Measurements from ENCODE around the gene ATP8B1.

ATP8B1 gene

DNA sequence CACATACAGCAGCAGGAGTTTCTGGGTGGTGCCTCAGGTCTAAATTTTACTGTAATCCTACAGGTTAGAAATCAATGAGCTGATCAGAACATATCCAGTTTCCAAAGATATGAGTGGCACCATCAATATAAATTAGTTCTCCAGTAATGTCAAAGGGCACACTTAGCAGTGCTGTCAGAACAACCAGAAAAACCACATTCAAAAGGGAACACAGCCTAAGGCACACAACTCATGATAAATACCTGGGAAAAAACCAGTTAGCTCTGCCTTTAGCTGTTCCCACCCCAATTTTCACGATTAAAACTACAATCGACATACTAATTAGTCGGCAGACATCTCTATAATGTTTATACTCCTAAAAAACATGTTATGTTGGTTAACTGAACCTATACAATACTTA is 31.5 kb downstream of the ATP8B1 start:
- no peak overlapping the region for H3K27ac Mint-ChIP-seq

DNA sequence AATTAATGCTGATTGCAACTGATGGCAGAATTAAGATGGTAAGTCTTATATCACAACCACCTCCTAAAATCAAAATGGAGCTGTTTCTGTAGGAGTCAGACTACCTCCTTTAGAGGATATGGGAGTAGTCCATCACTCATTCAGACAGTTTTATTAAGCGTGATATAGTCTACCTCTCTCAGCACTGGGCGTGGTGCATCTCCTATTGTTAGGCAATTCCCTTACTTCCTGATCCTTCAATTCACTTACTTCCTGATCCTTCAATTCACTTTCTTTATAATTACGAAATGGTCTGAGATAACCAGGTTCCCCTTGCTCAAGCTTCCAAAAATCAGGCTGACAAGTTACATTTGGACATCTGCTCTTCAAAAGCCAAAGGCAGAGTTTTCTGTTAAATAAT is 31.9 kb downstream of the ATP8B1 start:
- no peak overlapping the region for H3K27ac Mint-ChIP-seq
- no peaks in the 10 kb centered on the region for H3K9me3 Mint-ChIP-seq (ENCODE audit: low read depth)
- no peaks in the 10 kb centered on the region for H3K36me3 Mint-ChIP-seq
- H3K27me3 Mint-ChIP-seq, result no peaks in the 10 kb centered on the region
- H3K4me3 Mint-ChIP-seq, result no peak overlapping the region
- peaks cover 11% of the 10 kb centered on the region for H3K4me1 Mint-ChIP-seq (ENCODE audit: low read depth)

More for the DNA sequence above, 31.5 kb downstream of the ATP8B1 start:
- Mint-ChIP-seq H3K4me3 (no peak overlapping the region), H3K9me3 (ENCODE audit: low read depth) (no peaks in the 10 kb centered on the region), H3K36me3 (no peaks in the 10 kb centered on the region), H3K27me3 (no peaks in the 10 kb centered on the region), H3K4me1 (ENCODE audit: low read depth) (peaks cover 15% of the 10 kb centered on the region)

DNA sequence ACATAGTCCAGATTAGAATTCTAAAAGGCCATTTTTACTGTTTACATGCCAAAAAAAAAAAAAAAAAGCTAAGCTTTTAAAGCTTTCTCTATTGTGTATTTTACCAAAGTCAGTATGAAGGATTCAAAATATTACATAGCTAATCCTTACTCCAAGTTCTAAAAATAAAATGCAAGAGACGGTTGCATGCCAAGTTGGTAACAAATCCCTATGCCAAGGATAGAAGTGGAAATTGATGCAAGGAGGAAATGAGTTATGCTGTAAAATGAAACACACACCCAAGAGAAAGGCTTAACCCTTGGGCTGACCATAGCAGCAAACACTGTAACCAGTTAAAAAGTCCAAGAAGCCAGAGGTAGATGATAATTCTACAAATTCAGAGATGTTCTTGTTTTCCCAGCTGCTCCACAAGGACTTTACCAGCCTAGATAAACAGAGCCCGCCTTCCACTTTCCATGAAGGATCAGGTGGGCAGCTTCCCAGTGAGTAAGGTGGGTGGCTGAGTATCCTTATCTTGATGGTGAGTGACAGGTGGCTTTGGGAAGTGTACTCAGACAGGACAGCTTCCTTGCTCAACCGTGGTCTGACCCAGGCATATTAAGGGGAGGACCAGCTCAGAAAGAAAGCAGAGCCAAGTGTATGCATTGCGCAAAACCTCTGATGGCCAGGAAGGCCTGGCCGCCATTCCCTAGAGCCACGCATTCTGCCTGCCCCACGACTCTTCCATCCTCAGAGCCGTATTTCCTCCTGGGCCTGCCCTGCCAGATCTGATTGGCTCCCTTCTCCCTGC is 34.4 kb downstream of the ATP8B1 start:
- no peak overlapping the region for H3K4me3 Mint-ChIP-seq
- peaks cover 4% of the 10 kb centered on the region for H3K36me3 Mint-ChIP-seq
- no peaks in the 10 kb centered on the region for H3K9me3 Mint-ChIP-seq (ENCODE audit: low read depth)
- no peaks in the 10 kb centered on the region for H3K27me3 Mint-ChIP-seq
- H3K4me1 Mint-ChIP-seq (ENCODE audit: low read depth), result no peaks in the 10 kb centered on the region
- H3K27ac Mint-ChIP-seq, result no peak overlapping the region

DNA sequence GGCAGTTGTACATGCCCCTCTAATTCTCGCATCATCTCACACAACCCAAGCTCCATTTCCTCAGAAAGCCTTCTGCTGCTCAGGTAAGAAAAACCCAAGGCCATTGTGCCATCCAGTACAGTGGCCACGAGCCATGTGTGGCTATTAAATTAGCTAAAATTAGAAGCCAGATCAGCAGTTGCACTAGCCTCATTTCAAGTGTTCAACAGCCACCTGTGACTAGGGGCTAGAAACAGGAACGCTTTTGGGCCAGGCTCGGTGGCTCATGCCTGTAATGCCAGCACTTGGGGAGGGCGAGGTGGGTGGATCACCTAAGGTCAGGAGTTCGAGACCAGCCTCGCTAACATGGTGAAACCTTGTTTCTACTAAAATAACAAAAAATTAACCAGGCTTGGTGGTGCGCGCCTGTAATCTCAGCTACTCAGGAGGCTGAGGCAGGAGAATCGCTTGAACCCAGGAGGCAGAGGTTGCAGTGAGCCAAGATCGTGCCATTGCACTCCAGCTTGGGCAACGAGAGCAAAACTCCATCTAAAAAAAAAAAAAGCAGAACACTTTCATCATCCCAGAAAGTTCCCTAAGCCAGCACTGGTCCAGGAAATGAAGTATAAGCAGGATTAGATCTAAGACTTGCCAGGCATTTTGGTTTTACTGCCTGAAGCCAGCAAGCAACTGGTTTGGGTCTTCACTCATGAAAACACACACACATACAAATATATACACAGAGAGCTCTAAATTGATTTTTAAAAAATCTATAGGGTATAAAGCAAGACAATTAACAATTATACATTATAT is 35.7 kb downstream of the ATP8B1 start:
- no peak overlapping the region for H3K27ac Mint-ChIP-seq
- no peaks in the 10 kb centered on the region for H3K27me3 Mint-ChIP-seq
- H3K9me3 Mint-ChIP-seq (ENCODE audit: low read depth), result no peaks in the 10 kb centered on the region
- no peaks in the 10 kb centered on the region for H3K4me1 Mint-ChIP-seq (ENCODE audit: low read depth)
- H3K36me3 Mint-ChIP-seq, result peaks cover 4% of the 10 kb centered on the region
- no peak overlapping the region for H3K4me3 Mint-ChIP-seq

DNA sequence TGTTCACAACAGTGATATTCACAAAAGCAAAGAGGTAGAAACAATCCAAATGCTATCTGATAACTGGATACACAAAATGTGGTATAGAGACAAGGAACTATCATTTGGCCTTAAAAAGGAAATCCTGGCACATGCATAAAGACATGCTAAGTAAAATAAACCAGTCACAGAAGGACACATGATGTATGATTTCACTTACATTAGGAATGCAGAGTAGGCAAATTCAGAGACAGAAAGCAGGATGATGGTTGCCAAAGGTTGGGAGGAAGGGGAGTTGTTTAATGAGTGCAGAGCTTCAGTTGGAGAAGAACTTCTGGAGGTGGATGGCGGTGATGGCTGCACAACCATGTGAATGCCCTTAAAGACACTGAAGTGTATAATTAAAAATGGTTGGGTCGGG is 38.1 kb downstream of the ATP8B1 start:
- Mint-ChIP-seq H3K4me1 (ENCODE audit: low read depth) (no peaks in the 10 kb centered on the region), H3K36me3 (peaks cover 5% of the 10 kb centered on the region), H3K27ac (no peak overlapping the region), H3K4me3 (no peak overlapping the region), H3K9me3 (ENCODE audit: low read depth) (no peaks in the 10 kb centered on the region), H3K27me3 (no peaks in the 10 kb centered on the region)

DNA sequence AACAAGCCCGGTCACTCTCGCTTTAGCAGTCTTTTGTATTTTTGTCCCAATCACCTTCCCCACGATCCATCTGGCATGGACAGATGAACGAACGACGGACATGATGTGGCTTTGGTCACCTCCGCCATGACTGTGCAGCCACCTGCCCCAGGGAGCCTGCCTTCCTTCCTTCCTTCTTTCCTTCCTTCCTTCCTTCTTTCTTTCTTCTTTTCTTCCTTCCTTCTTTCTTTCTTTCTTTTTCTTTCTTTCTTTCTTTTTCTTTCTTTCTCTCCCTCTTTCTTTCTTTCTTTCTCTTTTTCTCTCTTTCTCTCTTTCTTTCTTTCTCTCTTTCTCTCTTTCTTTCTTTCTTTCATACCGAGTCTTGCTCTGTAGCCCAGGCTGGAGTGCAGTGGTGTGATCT is 39.0 kb downstream of the ATP8B1 start:
- Mint-ChIP-seq H3K36me3 (peaks cover 5% of the 10 kb centered on the region), H3K4me3 (no peak overlapping the region), H3K4me1 (ENCODE audit: low read depth) (no peaks in the 10 kb centered on the region), H3K27me3 (no peaks in the 10 kb centered on the region), H3K27ac (no peak overlapping the region), H3K9me3 (ENCODE audit: low read depth) (no peaks in the 10 kb centered on the region)

DNA sequence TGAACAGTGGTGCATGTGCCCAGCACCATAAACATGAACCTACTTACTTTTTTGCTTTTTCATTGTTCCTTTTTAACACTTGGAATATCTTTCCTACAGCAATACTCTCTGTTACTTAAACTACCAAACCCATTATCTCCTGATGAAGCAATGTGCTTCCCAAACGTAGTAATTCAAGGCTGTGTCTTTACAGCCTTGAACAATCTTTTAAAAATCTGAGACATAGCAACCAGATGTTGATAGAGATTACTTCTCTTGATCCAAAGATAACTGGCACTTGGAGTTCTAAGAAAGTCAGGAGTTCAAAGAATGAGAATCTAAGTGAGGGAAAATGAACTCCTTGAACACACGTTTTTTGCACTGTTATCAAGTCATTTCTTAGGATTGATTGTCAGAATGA is 40.4 kb downstream of the ATP8B1 start:
- Mint-ChIP-seq H3K27me3 (no peaks in the 10 kb centered on the region), H3K27ac (no peak overlapping the region), H3K9me3 (ENCODE audit: low read depth) (no peaks in the 10 kb centered on the region), H3K36me3 (peaks cover 5% of the 10 kb centered on the region), H3K4me1 (ENCODE audit: low read depth) (no peaks in the 10 kb centered on the region), H3K4me3 (no peak overlapping the region)

DNA sequence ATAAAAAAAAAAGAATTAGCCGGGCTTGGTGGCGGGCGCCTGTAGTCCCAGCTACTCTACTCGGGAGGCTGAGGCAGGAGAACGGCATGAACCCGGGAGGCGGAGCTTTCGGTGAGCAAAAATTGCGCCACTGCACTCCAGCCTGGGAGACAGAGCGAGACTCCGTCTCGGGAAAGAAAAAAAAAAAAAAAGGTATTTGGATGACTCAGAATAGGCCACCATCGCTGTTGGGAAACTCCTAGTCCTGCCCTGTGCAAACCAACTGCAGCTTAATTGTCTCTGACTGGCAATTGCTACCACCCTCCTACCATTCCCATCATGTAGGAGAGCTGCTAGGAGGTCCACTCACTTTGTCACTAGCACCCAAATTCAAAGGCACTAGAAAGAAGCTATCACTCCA is 43.5 kb downstream of the ATP8B1 start:
- Mint-ChIP-seq H3K9me3 (ENCODE audit: low read depth) (no peaks in the 10 kb centered on the region), H3K27ac (no peak overlapping the region), H3K4me1 (ENCODE audit: low read depth) (no peaks in the 10 kb centered on the region), H3K27me3 (no peaks in the 10 kb centered on the region), H3K4me3 (no peak overlapping the region), H3K36me3 (peaks cover 5% of the 10 kb centered on the region)

DNA sequence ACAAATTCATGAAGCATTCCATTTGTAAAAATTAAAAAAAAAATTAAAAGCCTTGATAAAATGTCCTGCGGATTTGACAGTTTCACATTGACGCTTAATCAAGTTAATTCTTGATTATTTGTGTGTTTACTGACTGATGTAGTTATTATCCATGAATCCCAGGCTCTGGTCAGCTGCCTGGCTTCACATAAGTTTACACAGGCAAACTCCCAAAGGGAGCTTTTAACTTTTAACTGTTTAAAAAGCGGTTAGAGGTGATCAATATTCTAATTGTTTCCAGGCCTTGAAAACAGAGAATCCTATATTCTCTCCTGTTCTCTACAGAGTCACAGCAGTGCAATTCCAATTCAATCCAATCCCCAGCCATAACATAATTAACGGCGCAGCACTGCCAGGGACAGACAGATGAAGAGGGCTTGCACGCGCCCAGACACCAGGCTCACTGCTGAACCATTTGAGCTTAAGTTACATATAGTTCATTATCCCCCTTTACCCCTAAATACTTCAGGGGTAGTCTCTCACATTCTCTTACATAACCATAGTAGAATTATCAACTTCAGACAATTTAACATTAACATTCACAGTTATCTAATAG is 47.5 kb downstream of the ATP8B1 start:
- Mint-ChIP-seq H3K9me3 (ENCODE audit: low read depth) (no peaks in the 10 kb centered on the region), H3K27me3 (no peaks in the 10 kb centered on the region), H3K36me3 (peaks cover 5% of the 10 kb centered on the region), H3K4me3 (no peak overlapping the region), H3K4me1 (ENCODE audit: low read depth) (peaks cover 3% of the 10 kb centered on the region), H3K27ac (no peak overlapping the region)

DNA sequence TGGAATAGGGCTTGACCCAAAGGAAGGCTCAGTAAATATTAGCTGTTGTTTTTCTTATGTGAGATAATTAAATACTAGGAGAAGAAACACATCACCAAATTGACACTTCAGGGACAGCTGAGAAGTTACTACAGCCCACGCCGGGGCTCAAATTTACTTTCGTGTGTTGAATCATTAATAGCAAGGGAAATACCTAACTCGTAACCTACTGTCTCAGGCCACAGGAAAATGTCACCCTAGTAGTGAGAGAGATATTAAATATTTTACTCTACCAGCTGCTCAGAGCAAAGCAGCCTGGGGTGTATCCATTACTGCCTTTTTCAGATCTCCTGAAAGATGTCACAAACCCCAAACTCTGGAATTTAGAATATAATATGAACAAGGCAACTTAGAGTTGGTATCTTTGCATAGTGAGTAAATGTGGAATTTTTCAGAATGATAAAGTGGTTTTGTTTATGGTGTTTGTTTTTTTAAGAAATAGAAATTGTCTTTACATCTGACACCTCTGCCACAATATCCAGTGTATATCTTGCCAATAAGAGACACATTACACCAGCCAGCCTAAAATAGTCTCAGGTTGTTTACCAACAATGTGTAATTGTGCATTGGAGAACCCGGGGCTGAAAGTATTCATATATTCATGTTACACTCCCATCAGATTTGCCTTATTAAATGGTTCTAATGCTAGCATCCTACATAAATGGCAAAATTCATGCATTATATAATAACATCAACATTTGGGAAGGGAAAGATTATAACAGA is 48.4 kb downstream of the ATP8B1 start:
- Mint-ChIP-seq H3K4me1 (ENCODE audit: low read depth) (peaks cover 3% of the 10 kb centered on the region), H3K27ac (no peak overlapping the region), H3K27me3 (no peaks in the 10 kb centered on the region)

DNA sequence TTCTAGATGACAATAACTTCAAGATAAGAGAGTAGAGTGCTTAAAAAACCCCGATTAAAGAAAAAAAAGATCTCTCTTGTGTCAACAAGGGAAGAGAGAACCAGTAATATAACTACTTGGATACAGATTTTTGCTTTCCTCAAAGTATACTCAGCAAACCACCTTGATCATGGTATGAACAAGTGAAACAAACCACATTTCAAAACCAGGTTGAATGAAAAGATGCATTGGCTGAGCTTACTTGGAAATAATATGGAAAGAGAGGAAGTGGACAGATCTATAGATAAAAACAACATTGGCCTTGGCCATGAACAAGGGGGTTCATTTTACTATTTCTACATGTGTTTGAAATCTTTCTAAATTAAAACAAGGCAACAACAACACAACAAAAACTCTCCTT is 50.1 kb downstream of the ATP8B1 start:
- Mint-ChIP-seq H3K4me1 (ENCODE audit: low read depth) (peaks cover 3% of the 10 kb centered on the region), H3K4me3 (no peak overlapping the region), H3K27me3 (no peaks in the 10 kb centered on the region), H3K27ac (no peak overlapping the region), H3K9me3 (ENCODE audit: low read depth) (no peaks in the 10 kb centered on the region), H3K36me3 (peaks cover 3% of the 10 kb centered on the region)

More for the DNA sequence above, 48.4 kb downstream of the ATP8B1 start:
- Mint-ChIP-seq H3K4me3 (no peak overlapping the region), H3K9me3 (ENCODE audit: low read depth) (no peaks in the 10 kb centered on the region), H3K36me3 (peaks cover 3% of the 10 kb centered on the region)

DNA sequence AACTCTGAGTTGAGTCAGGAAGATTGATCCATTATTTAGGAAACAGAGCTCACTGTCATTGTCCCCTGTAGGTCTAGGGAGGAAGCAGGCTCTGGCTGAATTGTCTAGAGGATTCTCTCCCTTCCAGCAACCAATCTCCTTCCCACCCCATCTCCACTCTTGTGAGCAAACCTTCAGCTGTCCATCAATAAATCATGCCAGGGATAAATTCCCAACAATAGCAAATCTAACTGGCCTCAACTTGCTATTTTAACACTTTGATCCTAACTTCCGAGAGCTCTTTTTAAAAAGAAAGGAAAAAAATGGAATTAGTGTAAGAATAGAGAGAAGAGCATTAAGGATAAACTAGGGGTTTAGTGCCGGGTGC is 53.5 kb downstream of the ATP8B1 start:
- Mint-ChIP-seq H3K27ac (no peak overlapping the region), H3K9me3 (ENCODE audit: low read depth) (no peaks in the 10 kb centered on the region), H3K4me1 (ENCODE audit: low read depth) (peaks cover 3% of the 10 kb centered on the region), H3K36me3 (no peaks in the 10 kb centered on the region), H3K27me3 (no peaks in the 10 kb centered on the region), H3K4me3 (no peak overlapping the region)

DNA sequence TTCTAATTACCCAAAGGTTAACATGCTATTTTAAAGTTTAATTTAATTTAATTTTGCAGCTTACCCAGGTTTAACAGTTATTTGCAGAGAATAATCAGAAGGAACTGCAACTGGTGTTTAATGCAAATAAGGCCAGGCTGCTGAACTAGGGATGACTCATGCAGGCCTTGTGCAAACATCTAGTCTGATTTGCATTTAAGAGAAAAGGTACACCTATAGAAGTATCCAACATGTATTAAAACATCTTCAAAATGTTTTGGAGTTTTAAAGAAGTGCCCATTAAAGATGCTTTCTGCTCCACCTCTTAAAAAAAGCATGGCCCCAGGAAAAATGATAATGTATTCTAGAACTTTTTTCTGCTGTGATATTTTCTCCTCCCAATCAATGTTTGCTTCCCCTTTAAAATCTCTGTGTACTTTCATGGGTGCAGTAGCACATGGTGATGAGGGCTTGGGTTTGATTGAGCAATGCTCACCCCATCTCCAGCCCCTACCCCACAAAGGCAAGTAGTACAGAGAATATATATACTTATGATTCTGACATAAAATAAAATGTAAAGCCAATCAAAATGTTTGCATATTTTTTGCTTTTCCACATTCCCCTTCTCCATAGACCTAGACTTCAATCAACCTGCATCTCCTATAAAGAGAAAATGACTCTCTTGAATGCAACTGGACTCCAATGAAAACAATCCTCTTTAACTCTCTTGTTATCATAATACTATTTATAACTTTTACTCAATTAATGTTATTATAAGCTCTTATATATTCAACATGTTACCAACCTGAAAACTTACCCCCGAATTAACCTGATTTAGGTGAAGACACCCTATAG is 54.1 kb downstream of the ATP8B1 start:
- H3K9me3 Mint-ChIP-seq (ENCODE audit: low read depth), result no peaks in the 10 kb centered on the region

More for the DNA sequence above, 54.1 kb downstream of the ATP8B1 start:
- Mint-ChIP-seq H3K4me3 (no peak overlapping the region), H3K36me3 (no peaks in the 10 kb centered on the region), H3K4me1 (ENCODE audit: low read depth) (peaks cover 3% of the 10 kb centered on the region), H3K27ac (no peak overlapping the region), H3K27me3 (no peaks in the 10 kb centered on the region)

Data from activated naive CD8-positive, alpha-beta T cell (primary cell).